ENCODE data around the gene SPRR4.
"Not testable (repeated sequence)": the region's sequence is repeated elsewhere in the genome, so short reads cannot be mapped to it uniquely, and the experiment has no call there.

The SPRR4 gene

GRCh38 chr1:152968248-152968647 lies 2.2 kb upstream of the SPRR4 start:
- DNase-seq, result no peak

- DNase-seq, result no peak
Measured at GRCh38 chr1:152969036-152969435, 1.4 kb upstream of the SPRR4 start.

GRCh38 chr1:152972196-152972886 lies 1.9 kb downstream of the SPRR4 start:
- DNase-seq, result no peak

- DNase-seq, result no peak
Measured at GRCh38 chr1:152976688-152977087, 6.2 kb downstream of the SPRR4 start.

GRCh38 chr1:152977614-152978013 lies 7.2 kb downstream of the SPRR4 start:
- DNase-seq, result no peak

- DNase-seq, result no peak
Measured at GRCh38 chr1:152980676-152981075, 10.2 kb downstream of the SPRR4 start.

GRCh38 chr1:152981146-152981871 lies 10.9 kb downstream of the SPRR4 start:
- no peak for DNase-seq

- no peak for DNase-seq
Measured at GRCh38 chr1:152982076-152982475, 11.6 kb downstream of the SPRR4 start.

- no peak for DNase-seq
Measured at GRCh38 chr1:152983234-152983633, 12.8 kb downstream of the SPRR4 start.

GRCh38 chr1:152983743-152984142 lies 13.3 kb downstream of the SPRR4 start, which contains the start of gene SPRR1A:
Gene SPRR1A (plus strand): TSS chr1:152984081. CDS start chr1:152985231, 1,150 bp downstream.
- DNase-seq, result no peak

GRCh38 chr1:152986578-152986977 lies 16.1 kb downstream of the SPRR4 start:
- no peak for DNase-seq

GRCh38 chr1:152993186-152993585 lies 22.7 kb downstream of the SPRR4 start:
- DNase-seq, result no peak

GRCh38 chr1:152995842-152996241 lies 25.4 kb downstream of the SPRR4 start:
- DNase-seq, result no peak

- no peak for DNase-seq
Measured at GRCh38 chr1:152996633-152997400, 26.4 kb downstream of the SPRR4 start.

- no peak for DNase-seq
Measured at GRCh38 chr1:152997901-152998300, 27.5 kb downstream of the SPRR4 start.

GRCh38 chr1:152998476-152998875 lies 28.0 kb downstream of the SPRR4 start:
- DNase-seq, result no peak

- no peak for DNase-seq
Measured at GRCh38 chr1:152999818-153000217, 29.4 kb downstream of the SPRR4 start.

- DNase-seq, result no peak
Measured at GRCh38 chr1:153000294-153000693, 29.8 kb downstream of the SPRR4 start.

GRCh38 chr1:153001382-153001781 lies 30.9 kb downstream of the SPRR4 start, which contains the start of gene SPRR3:
Gene SPRR3 (plus strand): TSS chr1:153001749. CDS start chr1:153003021, 1,272 bp downstream.
- no peak for DNase-seq

- DNase-seq, result not testable (repeated sequence)
Measured at GRCh38 chr1:153011235-153011758, 40.8 kb downstream of the SPRR4 start.

- not testable (repeated sequence) for DNase-seq
Measured at GRCh38 chr1:153021829-153022228, 51.4 kb downstream of the SPRR4 start.

All from GF-D8 (cell line).